LNCaP clone FGC (cell line): ENCODE data around the gene OBP2A.

Experiments
- DNase-seq: peaks from one replicate; pipeline ENCODE4 v3.0.0-alpha.2; 2011; ENCODE audit warnings: low read depth
- H3K4me3 ChIP-seq: 2 replicates; pipeline ENCODE4 v1.5.1; 2011; ENCODE audit warnings: mild to moderate bottlenecking, low read depth, low read length, control low read depth
- TF ChIP-seq, protein P1 (sequence below): IDR thresholded peaks from 2 replicates; pipeline ENCODE4 v1.5.1; 2012; ENCODE audit warnings: mild to moderate bottlenecking; ENCODE audit not compliant: control insufficient read depth, insufficient read depth; ENCODE audit errors: extremely low read depth

Gene OBP2A

GRCh38 chr9:135554718-135555117, 8.8 kb downstream of the OBP2A start:
- H3K4me3 ChIP-seq: no peak overlapping the region
- TF ChIP-seq, protein P1, sequence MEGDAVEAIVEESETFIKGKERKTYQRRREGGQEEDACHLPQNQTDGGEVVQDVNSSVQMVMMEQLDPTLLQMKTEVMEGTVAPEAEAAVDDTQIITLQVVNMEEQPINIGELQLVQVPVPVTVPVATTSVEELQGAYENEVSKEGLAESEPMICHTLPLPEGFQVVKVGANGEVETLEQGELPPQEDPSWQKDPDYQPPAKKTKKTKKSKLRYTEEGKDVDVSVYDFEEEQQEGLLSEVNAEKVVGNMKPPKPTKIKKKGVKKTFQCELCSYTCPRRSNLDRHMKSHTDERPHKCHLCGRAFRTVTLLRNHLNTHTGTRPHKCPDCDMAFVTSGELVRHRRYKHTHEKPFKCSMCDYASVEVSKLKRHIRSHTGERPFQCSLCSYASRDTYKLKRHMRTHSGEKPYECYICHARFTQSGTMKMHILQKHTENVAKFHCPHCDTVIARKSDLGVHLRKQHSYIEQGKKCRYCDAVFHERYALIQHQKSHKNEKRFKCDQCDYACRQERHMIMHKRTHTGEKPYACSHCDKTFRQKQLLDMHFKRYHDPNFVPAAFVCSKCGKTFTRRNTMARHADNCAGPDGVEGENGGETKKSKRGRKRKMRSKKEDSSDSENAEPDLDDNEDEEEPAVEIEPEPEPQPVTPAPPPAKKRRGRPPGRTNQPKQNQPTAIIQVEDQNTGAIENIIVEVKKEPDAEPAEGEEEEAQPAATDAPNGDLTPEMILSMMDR: no peak
- peak; percentile 10 for DNase-seq

DNA sequence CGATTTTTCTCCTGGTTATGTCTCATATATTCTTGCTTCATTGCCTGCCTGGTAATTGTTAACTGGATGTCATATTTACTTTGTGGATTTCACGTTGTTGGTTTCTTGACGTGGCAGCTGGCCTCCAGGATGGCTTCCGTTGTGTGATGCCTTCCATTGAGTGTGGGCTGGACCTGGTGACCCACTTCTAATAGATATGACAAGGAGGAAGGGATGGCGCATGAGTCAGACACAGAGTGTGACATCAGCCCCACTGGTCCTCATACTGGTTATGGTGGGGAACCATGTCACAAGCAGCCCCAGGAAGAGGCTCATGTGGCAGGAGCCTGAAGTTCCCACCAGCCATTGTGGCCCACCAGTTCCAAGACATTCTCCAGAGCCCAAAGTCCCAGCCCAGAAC, 9.3 kb downstream of the OBP2A start:
- no peak overlapping the region for H3K4me3 ChIP-seq
- TF ChIP-seq, protein P1: no peak
- no peak for DNase-seq

GRCh38 chr9:135555910-135556309, 10.0 kb downstream of the OBP2A start:
- TF ChIP-seq, protein P1: no peak
- DNase-seq: no peak
- H3K4me3 ChIP-seq: no peak overlapping the region

GRCh38 chr9:135559606-135560005, 13.7 kb downstream of the OBP2A start:
- peak; percentile 56 for DNase-seq
- no peak overlapping the region for H3K4me3 ChIP-seq
- TF ChIP-seq, protein P1: no peak

GRCh38 chr9:135561391-135562234, 15.7 kb downstream of the OBP2A start, which contains the start of gene PAEP:
TSS of gene PAEP (plus strand) at chr9:135561756.
- peak; percentile 3 for DNase-seq
- TF ChIP-seq, protein P1: no peak
- no peak within 1 kb of the TSS for H3K4me3 ChIP-seq

DNA sequence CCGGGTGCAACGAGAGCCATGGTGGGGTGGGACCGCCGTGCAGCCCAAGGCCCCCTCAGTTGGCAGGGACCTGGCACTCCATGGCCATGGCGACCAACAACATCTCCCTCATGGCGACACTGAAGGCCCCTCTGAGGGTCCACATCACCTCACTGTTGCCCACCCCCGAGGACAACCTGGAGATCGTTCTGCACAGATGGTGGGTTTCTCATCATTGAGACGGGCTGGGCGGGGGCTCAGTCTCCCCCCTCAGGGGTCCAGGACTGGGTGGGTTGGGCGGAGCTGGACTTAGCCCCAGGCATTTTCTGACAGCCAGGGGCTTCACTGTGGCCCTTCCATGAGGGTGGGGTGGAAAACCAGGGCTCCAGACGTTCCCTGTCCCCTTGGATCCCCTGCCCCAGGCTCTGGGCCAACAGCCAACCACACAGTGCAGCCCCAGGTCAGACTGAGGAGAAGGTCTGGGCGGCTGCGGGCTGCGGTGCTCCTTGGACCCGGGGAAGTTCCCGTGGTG, 16.4 kb downstream of the OBP2A start:
- TF ChIP-seq, protein P1: no peak
- DNase-seq: no peak
- no peak overlapping the region for H3K4me3 ChIP-seq
